GM12865 (cell line): ENCODE data around the gene RGS6.

ENCODE experiments used
- DNase-seq: peaks from one replicate; pipeline ENCODE4 v3.0.0; 2010; ENCODE audit warnings: low read depth
- H3K4me3 ChIP-seq: 2 replicates; pipeline ENCODE4 v1.5.1; 2011; ENCODE audit warnings: mild to moderate bottlenecking, low read depth, low read length, control low read depth
- CTCF ChIP-seq: IDR thresholded peaks from 2 replicates; pipeline ENCODE4 v1.5.1; 2011; ENCODE audit warnings: low read length, control low read depth, low read depth, inconsistent platforms; ENCODE audit not compliant: insufficient read depth; ENCODE audit errors: missing control alignments

Gene RGS6

GRCh38 chr14:71995741-71996140 lies 63.5 kb downstream of the RGS6 start:
- no peak for DNase-seq
- H3K4me3 ChIP-seq, result no peak overlapping the region
- no peak for TF ChIP-seq CTCF

- no peak for DNase-seq
- no peak overlapping the region for H3K4me3 ChIP-seq
- TF ChIP-seq CTCF, result no peak
Observed at GRCh38 chr14:71996610-71997009, 64.4 kb downstream of the RGS6 start.

- DNase-seq, result peak; percentile 68
- no peak for TF ChIP-seq CTCF
- H3K4me3 ChIP-seq, result no peak overlapping the region
Observed at GRCh38 chr14:72000907-72001306, 68.7 kb downstream of the RGS6 start.

- H3K4me3 ChIP-seq, result no peak overlapping the region
- TF ChIP-seq CTCF, result no peak
- DNase-seq, result no peak
Observed at GRCh38 chr14:72002731-72003130, 70.5 kb downstream of the RGS6 start.

GRCh38 chr14:72008666-72009065 lies 76.4 kb downstream of the RGS6 start:
- H3K4me3 ChIP-seq, result no peak overlapping the region
- TF ChIP-seq CTCF, result no peak
- no peak for DNase-seq

- DNase-seq, result no peak
- H3K4me3 ChIP-seq, result no peak overlapping the region
- no peak for TF ChIP-seq CTCF
Observed at GRCh38 chr14:72010474-72010873, 78.2 kb downstream of the RGS6 start.

- H3K4me3 ChIP-seq, result no peak overlapping the region
Observed at GRCh38 chr14:72013721-72014345, 81.6 kb downstream of the RGS6 start.

More at GRCh38 chr14:72013721-72014345, 81.6 kb downstream of the RGS6 start:
- no peak for TF ChIP-seq CTCF
- DNase-seq, result no peak
